Measurements from ENCODE around the gene OR2T12. TPM values are rescaled to one million over a fixed set of nuclear protein-coding genes. Genes with fewer than 3 reads are reported as not detected.

Gene OR2T12
- total and polyA plus RNA-seq, 5 experiments from 2014 or later: not detected

DNA sequence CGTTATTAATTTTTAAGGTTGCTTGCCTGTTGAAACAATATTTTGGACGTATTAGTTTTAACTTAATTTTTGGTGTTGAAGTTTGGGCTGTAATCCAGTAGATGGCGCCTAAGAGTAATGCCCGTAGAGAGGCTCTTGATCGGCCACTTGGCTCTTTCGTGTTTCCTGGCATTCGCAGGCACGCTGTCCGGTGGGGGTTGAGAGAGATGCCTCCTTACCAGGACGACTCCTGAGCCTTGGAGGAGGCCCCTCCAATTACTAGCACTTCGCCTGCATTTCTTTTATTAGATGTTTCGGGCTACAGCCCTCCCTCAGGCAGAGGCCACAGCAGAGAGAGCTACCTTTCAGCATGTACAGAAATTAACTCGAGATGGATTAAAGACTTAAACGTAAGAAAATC lies 60.0 kb downstream of the OR2T12 start:
- Mint-ChIP-seq H3K27me3 (peaks cover 12 to 47% (median 14%) of the 10 kb centered on the region in 5 donors), H3K27ac (no peak overlapping the region), H3K4me3 (peak overlapping the region in 4 of 10 donors; percentile 41 to 67 (median 52)), H3K4me1 (peaks cover 2 to 6% (median 3%) of the 10 kb centered on the region in 4 donors), H3K36me3 (no peaks in the 10 kb centered on the region), H3K9me3 (no peaks in the 10 kb centered on the region)
- peak in 1 of 2 donors; percentile 39 for ATAC-seq
- POLR2A ChIA-PET: no interaction called here
- peak in 6 of 10 donors; percentile 6 to 62 (median 30) for DNase-seq

Other genes starting within 250 kb of the OR2T12 start
- not detected for gene OR2L13, start 208.2 kb downstream of the OR2T12 start, total RNA-seq
- gene OR2L13, start 208.2 kb downstream of the OR2T12 start, polyA plus RNA-seq: under 1 TPM in 1 of 3 donors, not detected in 2; 0.32 TPM
- gene OR2M5, start 158.3 kb downstream of the OR2T12 start, total RNA-seq: not detected
- gene OR2M5, start 158.3 kb downstream of the OR2T12 start, polyA plus RNA-seq: not detected
- gene OR2M2, start 128.6 kb downstream of the OR2T12 start, total RNA-seq: not detected
- gene OR2M2, start 128.6 kb downstream of the OR2T12 start, polyA plus RNA-seq: not detected
- gene OR2M3, start 106.2 kb downstream of the OR2T12 start, total RNA-seq: not detected
- not detected for gene OR2M3, start 106.2 kb downstream of the OR2T12 start, polyA plus RNA-seq
- not detected for gene OR2M4, start 72.0 kb downstream of the OR2T12 start, total RNA-seq
- gene OR2M4, start 72.0 kb downstream of the OR2T12 start, polyA plus RNA-seq: not detected
- gene OR2T33, start 25.4 kb downstream of the OR2T12 start, total RNA-seq: not detected
- not detected for gene OR2T33, start 25.4 kb downstream of the OR2T12 start, polyA plus RNA-seq
- not detected for gene OR2M7, start 21.1 kb upstream of the OR2T12 start, total RNA-seq
- not detected for gene OR2M7, start 21.1 kb upstream of the OR2T12 start, polyA plus RNA-seq
- gene OR14C36, start 45.4 kb upstream of the OR2T12 start, total RNA-seq: not detected
- gene OR14C36, start 45.4 kb upstream of the OR2T12 start, polyA plus RNA-seq: not detected
- gene OR2T4, start 58.2 kb upstream of the OR2T12 start, total RNA-seq: not detected
- gene OR2T4, start 58.2 kb upstream of the OR2T12 start, polyA plus RNA-seq: not detected
- not detected for gene OR2T6, start 72.3 kb upstream of the OR2T12 start, total RNA-seq
- not detected for gene OR2T6, start 72.3 kb upstream of the OR2T12 start, polyA plus RNA-seq
- not detected for gene OR2T1, start 99.6 kb upstream of the OR2T12 start, total RNA-seq
- not detected for gene OR2T1, start 99.6 kb upstream of the OR2T12 start, polyA plus RNA-seq
- gene OR2T2, start 142.2 kb upstream of the OR2T12 start, total RNA-seq: not detected
- gene OR2T2, start 142.2 kb upstream of the OR2T12 start, polyA plus RNA-seq: not detected
- gene OR2T3, start 169.9 kb upstream of the OR2T12 start, total RNA-seq: not detected
- gene OR2T3, start 169.9 kb upstream of the OR2T12 start, polyA plus RNA-seq: not detected
- gene OR2T5, start 185.2 kb upstream of the OR2T12 start, total RNA-seq: not detected
- gene OR2T5, start 185.2 kb upstream of the OR2T12 start, polyA plus RNA-seq: not detected
- gene OR2G6, start 204.6 kb upstream of the OR2T12 start, total RNA-seq: not detected
- not detected for gene OR2G6, start 204.6 kb upstream of the OR2T12 start, polyA plus RNA-seq